HS-5 (cell line): ENCODE data around the gene THOC7.

Experiments used
- DNase-seq: peaks from one replicate; pipeline ENCODE4 v3.0.0-alpha.2; 2012; ENCODE audit warnings: low read depth

THOC7 gene

DNA sequence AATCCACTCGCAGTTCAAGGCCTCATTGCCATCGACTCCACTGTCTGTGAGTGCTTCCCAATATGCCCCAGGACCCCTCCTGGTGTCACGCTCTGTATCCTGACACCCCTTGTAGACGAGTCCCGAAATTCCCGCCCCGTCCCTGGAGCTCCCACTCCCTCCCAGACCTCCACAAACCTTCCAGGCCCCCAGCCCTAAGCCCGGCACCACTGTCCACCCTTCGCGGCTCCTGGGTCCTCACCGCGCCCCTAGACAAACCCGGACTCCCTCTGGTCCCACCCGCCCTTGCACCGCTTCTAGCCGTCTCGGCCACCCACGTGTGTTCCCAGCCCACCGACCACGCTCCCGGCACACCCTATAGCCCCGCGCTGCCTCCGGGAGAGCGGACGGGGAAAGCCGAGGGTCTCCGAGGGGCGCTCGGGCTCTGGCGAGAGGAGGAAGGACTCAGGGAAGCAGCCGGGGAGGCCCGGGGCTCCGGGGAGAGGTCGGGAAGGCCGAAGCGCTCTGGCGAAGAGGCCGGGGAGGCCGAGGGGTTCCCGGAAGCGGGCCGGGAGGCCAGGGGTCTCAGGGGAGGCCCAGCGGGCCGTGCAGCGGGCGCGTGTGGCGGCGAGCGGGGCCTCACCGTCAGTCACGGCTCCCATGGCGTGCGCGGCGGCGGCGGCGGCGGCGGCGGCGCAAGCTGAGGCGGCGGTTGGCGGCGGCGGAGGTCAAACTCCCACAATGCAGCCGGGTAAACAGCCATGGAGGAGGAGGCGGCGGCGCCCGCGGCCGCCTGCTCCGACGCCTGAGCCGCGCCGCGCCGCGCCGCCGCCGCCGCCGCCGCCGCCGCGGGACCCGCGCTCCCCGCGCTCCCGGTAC is at the start of gene THOC7, which contains the start of gene ATXN7:
THOC7 (minus strand) TSS at position 656 of the 858 bp plus-strand sequence; CDS start at position 641, 15 bp downstream.
ATXN7 (plus strand) TSS at position 718 of the 858 bp plus-strand sequence. CDS start 48,732 bp downstream, outside the sequence.
- DNase-seq = peak; percentile 15

DNA sequence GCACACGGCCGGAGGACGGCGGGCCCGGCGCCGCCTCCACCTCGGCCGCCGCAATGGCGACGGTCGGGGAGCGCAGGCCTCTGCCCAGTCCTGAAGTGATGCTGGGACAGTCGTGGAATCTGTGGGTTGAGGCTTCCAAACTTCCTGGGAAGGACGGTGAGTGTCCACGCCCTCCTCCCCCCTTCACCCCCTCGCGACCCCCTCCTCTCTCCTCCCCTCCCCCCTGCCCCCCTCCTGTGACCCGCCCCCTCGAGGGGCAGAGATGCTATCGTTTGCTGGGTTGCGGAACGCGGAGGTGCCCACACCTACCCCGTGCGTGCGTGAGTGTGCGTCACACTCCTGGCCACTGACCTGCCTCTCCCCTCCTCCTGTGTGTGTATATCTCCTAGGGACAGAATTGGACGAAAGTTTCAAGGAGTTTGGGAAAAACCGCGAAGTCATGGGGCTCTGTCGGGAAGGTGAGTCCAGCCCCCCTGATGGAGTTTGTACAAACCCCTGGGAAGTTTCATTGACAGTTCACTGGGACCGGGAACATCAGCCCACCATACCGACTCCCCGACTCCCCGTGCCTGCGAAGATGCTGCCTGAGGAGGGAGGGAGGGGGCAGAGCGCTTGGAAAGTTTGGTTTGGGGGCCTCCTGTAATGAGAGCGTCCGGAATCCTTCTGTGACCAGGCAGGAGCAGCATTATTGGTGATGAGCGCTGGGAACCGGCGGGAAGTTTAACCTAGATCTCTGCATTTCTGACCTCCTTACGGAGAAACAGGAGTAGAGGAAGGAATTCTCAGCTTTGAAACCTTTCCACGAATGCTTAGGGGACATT is 49.4 kb upstream of the THOC7 start:
- no peak for DNase-seq

DNA sequence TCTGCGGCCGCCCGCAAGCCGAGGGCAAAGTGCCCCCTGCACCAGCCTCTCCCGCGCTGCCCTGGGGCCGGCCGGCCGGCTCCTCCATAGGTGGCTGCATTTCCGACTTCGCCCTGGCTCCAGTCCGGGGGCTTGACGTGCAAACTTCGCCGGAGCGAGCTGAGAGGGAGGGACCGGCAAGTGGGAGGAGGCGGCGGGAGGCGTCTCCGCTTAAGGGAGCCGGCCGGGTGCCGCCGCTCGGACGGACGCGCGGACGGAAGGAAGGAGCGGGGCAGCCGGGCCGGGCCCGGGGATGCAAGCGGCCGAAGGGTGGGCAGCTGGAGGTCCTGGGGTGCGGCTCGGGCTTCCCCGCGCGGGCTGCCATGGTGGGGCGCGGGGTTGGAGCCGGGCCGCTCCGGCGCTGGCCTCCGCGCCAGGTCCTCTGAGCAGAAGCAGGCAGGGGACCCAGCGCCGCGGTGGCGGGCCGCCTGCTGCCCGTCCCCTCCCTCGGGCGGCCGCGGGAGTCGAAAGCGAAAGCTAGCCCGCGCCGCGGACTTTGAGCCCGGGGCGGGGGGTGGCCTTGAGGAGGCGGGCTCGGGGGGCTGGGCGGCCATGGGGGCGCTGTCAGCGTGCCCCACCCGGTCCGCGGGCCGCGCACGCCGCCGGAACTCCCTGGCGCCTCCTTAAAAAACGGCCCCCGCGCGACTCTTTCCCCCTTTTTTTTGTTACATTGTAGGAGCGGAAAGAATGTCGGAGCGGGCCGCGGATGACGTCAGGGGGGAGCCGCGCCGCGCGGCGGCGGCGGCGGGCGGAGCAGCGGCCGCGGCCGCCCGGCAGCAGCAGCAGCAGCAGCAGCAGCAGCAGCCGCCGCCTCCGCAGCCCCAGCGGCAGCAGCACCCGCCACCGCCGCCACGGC is 48.5 kb upstream of the THOC7 start, which contains the start of gene SCAANT1:
SCAANT1 (minus strand) TSS at position 511 of the 895 bp plus-strand sequence.
- DNase-seq = peak; percentile 53

DNA sequence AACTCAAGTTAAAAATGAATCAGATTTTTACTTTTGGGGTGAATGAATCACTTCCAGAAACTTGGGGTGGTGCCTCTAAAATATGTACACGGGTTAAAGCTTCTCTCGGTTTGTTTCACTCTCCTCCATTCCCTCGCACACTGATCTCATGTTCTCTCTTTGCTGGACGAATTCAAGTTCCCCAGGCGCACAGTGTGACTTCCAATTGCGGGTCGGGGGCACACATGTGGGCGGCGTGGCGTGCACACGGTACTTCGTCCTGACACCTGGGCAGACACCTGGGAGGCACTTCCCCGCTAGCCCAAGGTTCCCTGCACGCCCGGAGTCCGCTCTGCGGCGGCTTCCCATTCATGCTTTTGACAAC is 47.9 kb upstream of the THOC7 start:
- DNase-seq = no peak

DNA sequence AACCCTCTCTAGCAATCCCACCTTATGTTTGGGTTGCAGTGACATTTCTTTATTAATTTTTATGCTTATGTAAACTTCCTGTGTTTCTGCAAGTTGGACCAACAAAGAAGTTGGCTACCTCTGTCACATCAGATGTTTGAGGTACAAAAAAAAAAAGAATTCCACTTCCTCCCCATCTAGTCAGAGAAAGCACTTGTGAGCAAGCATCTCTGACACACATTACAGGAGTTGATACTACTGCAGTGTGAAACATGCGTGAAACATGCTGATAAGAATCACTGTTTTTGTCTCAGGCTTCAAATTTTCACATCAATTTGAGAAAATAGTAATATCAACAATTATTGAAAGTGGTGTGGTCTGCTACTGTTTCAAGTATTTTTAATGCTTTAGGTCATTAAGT is 47.3 kb upstream of the THOC7 start:
- DNase-seq = no peak

DNA sequence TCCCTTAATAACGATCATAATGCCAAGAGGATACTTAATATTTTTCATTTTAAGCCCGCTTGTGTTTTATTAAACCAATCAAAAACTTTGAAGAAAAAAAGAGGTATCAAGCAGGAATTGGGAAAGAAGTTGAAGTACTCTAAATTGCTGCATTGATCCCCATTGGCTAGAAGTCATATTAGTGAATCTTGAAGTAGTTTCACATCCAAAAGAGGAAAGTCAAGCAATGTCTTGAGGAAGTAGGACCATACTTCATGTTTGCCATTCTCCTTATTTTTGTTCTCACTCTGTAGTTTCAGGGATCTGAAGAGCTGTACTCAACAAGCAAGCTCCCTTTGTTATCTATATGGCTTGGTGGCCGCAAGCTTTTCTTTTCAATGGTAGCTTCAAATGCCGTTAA is 46.4 kb upstream of the THOC7 start:
- DNase-seq = no peak

DNA sequence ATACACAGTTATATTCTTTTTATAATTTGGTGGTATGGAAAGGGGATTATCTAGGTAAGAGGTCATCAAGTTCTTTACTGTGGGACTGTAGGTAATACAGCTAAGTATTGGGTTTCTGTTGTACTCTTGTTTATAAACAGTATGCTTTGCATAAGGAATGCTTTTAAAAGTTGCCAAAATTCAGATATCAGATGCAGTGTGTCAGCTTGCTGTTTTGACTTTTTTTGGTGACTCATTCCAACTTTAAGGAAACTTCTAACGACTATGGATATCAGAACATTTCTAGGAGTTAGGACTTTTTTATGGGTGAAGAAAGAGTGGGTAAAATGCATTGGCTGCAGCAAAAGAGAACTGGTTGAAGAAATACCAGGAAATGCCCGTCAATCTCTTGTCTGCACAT is 45.8 kb upstream of the THOC7 start:
- DNase-seq = no peak

DNA sequence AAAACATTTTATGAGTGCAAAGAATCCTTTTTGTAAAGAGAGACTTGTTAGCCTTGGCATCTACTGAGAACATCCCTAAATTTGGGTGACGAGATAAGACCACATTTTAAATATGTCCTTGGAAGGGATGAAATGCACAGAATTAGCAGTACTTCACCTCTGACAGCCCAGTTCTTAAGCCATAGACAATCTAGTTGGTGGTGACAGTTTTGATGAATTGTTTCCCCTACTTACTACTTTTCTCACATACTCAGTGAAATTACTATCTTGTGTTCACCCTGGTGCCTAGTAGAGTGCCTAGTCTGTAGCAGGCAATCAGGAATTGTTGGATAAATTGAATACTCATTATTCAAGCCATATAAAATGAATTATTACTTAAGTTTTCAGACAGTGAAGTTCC is 45.2 kb upstream of the THOC7 start:
- DNase-seq = no peak

DNA sequence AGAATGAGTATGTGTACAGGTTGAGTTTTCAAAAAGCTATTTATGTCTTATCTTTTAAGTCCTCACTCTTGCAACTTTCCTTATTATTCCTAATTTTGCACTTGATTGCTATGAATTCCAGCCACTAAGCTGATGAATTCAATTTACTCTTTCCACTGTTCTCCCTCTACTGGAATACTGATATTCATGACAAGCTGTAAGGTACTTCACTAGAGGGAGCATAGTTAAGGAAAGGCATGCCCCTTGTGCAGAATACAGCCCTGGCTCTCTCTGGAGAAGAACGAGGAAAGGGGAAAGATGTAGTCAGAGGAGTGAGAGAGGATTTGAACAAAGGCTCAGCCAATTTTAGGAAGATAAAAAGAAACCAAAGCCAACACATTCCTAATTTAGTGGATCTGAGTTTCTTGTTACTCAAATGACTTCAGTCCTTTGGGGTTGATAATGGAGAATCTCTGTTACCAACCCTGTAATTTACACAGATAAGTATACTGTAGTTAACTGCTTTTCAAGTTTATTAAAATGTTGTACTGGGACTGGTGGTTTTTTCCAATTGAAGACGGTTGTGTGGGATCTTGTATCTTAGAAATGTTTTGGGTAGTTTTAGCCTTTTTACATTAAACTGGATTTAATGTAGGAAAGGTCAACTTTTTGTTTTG is 44.6 kb upstream of the THOC7 start:
- no peak for DNase-seq

DNA sequence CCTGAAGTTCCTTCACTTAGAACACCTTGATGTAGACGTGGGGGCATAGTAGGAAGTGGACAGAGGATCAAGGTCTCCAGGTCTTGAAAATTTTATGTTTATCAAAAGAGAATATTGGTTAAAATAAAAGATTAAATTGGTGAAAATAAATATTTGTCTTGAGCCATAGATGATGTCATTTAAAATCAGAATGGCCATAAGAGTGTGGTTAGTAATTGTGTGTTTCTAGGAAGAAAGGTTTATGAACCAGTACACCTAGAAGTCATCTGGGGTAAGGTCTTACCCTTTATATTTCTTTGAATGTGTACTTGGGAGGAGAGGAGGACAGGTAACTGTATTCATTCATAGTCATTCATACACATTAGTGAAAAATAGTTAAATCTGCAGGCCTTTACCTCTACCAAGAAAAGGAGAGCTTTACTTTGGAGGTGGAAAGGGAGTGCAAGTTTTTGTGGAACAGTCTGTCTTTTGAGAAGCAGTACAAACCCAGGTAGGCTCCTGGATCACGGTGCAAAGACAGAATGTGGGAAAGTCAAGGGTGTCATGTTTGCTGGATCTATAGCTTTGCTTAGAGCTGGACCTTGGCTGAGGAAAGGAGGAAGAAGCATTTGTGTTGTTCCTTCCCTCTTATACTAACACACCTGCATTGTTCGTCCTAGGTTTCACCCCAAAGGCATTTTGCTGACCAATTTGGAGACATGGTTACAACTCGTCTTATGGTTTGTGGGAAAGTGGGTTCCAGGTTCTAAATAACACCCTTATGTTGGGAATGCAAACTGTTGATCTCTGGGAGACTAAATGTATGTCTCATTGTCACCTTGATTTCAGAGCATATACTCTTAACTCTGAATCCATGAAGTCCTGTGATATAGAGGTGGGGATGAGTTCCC is 42.4 kb upstream of the THOC7 start:
- DNase-seq = no peak

DNA sequence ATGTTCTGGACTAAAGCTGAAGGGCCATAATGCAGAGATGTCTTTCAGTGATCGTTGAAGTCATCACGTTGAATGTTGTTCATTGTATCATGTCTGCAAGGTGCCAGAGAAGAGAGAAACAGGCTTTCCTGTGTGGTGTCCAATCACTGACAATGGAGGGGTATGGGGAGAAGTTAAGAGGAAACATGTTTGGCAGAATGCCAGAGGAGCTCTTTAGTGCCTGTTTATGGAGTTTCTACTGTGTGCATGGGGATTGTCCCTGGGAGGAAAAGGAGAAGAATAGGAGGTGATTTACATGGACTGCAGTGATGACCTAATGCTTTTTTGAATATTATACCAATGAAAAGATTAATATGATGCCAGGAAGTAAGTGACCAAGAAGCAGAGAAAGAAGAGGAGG is 36.9 kb upstream of the THOC7 start:
- no peak for DNase-seq

DNA sequence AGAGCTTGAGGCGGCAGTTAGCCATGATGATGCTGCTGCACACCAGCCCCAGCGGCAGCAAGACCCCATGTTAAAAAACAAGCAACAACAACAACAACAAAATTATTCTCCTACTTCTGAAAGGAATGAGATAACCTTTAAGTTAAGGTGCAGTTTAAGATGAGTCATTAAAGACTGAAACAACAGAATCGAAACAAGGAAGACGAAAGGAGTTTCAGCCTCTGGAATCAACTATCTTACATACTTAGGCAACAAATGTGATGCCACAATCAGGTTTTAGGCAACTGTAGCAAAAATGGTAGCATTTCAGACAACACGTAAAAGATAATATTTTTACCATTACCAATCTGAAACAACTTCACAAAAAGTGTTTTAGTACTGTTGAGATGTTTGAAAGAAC is 36.4 kb upstream of the THOC7 start:
- no peak for DNase-seq

DNA sequence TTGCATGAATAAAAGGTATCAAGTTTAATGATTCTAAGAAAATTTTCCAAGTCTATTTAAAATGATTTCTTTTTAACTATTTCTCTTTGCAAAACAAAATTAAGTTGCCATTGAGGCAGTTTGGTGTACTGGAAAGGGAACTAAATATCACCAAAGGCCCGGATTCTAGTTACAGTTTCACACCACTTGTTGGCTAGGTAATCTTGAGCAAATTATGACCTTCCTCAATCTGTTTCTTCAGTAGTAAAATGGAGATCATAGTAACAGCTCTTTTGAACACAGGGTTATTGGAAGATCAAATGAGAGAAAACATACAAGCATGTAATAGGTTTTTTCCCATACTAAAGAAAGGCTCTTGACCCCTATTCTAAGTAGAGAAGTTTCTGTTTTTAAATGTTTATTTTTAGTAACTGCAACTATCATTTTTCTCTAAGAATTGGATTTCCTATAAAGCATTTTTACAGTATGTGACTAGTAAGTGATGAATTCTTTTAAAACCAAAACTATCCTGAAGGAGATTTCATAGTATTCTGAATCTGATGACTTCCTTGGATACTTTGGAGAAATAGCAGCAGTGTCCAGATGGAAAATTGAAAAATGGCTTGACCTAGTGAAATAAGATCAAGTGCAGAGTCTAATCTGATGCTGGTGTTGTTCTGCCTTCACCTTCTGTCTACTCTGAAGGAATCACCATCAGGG is 32.9 kb upstream of the THOC7 start:
- no peak for DNase-seq

DNA sequence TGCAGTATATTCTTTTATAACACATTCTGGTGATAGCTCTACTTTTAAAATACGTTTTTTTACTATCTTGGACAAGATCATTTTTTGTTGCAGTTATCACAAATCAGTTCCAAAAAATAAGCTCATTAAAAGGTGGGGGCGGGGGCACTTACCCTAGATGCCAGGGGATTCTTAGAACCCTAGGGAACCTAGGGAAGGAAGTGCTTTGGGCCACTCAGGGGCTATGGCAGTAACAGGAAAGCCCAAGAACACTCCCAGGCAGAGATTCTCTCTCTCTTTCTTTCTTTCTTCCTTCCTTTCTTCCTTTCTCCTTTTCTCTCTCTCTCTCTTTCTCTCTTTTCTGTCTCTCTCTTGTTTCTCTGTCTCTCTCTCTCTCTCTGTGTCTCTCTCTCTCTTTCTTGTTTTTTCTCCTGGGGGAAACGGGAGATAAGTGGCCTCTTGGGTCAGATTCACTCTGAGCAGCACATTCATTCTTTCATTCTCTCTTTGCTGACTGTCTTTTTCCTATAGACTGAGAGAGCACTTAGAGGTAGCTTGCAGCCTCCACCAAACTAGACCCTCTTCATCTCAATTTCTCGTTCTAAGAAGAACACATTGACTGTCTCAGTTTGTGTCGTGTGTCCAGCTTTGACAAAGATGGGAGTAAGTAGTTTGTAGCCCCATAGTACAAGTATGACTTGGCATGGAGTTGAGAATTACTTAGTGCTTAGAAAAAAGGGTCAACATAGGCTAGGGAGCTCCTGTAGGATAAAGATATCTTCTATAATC is 32.0 kb upstream of the THOC7 start:
- no peak for DNase-seq

DNA sequence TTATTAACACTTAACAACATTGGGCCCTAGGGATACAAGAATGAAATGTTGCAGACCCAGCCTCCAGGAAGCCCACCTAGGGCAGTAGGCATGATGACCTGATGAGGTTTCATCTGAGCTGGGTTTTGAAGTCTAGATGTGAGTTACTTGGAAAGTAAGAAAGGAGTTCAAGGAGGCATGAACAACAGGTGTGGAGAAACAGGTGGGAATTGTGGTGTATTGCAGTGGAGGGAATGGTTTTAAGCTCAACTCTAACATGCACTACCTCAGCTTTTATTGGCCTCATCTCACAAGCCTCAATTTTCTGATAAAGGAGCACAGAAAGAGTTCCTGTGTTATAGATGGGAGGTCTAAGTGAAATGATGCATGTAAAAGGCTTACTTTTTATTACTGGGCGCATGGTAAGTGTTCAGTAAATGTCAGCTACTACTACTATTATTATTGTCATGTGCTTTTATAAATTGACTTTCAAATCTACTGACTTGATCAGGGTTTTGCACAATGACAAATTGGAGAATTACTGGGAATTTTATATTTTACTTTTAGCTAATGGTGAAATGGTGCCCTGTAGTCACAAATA is 29.3 kb upstream of the THOC7 start:
- no peak for DNase-seq

DNA sequence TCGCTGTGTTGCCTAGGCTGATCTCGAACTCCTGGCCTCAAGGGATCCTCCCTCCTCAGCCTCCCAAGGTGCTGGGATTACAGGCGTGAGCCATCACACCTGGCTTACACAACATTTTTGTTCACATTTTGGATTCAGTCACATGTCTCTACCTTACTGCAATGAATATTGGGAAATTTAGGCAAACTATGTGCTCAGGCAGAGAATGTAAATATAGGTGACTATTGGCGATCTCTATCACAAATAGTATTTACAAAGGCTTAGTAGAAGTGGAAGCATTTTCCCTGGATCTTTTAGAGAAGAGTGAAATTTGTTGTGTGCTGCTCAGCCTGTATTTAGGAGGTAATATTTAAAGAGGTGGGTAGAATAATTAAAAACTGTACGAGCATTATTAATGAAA is 27.9 kb upstream of the THOC7 start:
- DNase-seq = no peak

DNA sequence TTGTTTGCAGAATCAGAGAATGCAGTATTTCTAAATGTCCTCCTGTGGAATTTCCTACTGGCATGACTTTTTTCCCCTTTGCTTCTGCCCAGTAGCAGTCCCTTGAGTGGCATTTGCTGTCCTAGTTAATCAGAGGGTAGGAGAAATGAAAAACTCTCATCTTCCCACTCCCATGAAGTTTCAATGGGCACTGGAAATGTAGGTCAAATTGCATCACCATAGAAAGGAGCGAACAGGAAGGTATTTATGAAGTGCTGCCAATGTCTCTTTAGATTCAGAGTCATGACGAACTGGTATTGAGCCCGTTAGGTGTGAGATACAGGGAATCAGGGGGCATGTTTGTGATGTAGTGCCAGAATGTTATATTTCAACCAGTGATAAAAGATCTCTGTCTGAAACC is 23.3 kb upstream of the THOC7 start:
- no peak for DNase-seq

DNA sequence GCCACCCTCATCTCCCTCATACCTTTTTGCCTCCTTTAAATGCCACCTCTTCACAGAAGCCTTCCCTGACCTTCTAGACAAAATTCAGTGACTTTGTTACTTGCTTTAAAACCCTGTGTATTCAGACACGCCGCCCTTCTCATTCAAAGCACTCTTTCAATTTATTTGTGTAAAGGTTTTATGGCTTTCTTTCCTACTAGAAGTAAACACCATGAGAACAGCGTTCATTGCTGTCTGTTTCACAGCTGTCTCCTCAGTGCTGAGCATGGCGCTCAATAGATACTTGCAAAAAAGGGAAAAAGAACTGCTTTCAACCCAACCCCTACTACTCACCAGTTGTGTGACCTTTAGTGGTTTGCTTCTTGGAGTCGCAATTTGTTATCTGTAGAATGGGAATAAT is 17.0 kb upstream of the THOC7 start:
- DNase-seq = no peak
